ENCODE data around the gene LANCL3.

LANCL3 gene

DNA sequence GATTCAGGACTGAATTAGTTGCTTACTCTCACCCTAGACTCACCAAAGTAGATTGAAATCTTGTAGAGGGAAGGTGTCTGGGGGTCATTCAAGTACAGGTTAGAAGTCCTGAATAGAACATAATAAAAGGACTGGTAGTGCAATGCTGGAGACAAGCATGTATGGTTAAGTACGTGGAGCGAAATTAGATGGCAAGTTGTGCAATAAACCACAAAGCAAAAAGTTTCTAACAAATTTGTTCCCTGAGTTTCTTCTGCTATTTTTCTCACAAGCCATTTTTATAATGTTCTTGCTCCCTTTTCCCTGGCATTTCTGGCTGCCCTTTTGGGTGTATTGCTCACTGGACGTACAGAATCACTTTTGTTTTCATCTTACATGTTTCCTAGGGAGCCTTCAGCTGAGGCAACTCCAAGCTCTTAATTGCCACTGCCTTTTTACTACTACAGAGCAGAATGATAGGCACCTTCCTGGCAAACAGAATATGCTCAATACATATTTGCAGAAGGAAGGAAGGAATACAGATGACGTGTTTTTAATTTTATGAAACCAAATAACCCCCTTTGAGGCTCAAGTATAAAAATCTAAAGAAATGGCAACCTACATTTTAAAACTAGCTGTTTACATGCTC lies 23.4 kb downstream of the LANCL3 start:
- DNase-seq (ENCODE audit: low read depth, low spot score) = no peak
- TF ChIP-seq, protein P1, sequence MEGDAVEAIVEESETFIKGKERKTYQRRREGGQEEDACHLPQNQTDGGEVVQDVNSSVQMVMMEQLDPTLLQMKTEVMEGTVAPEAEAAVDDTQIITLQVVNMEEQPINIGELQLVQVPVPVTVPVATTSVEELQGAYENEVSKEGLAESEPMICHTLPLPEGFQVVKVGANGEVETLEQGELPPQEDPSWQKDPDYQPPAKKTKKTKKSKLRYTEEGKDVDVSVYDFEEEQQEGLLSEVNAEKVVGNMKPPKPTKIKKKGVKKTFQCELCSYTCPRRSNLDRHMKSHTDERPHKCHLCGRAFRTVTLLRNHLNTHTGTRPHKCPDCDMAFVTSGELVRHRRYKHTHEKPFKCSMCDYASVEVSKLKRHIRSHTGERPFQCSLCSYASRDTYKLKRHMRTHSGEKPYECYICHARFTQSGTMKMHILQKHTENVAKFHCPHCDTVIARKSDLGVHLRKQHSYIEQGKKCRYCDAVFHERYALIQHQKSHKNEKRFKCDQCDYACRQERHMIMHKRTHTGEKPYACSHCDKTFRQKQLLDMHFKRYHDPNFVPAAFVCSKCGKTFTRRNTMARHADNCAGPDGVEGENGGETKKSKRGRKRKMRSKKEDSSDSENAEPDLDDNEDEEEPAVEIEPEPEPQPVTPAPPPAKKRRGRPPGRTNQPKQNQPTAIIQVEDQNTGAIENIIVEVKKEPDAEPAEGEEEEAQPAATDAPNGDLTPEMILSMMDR (IDR thresholded peaks at IDR 0.05; ENCODE audit: insufficient read depth, low read length, missing control alignments) = no peak
- H3K4me3 ChIP-seq (ENCODE audit: low read depth, low read length) = no peak overlapping the region
- ChIA-PET CTCF (no interaction called here), POLR2A (no interaction called here)

DNA sequence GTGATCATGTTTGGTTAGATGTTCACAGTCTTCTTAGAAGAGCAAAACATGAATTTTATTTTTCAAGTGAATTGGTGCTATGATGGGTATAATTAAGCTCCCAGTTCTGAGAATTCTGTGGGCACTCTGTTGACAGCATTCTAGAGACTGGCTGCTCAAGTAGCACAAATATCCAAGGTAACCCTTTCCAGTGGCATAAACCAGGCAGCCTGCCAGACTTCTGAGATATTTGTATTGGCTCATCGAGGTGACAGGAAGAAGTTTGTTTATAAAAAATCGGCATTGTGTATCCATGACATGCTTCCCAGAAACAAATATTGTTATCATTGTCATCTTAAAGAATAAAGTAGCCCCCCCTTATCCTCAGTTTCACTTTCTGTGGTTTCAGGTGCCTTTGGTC lies 28.3 kb downstream of the LANCL3 start:
- TF ChIP-seq, protein P1 (IDR thresholded peaks at IDR 0.05; ENCODE audit: insufficient read depth, low read length, missing control alignments) = no peak
- no peak for DNase-seq (ENCODE audit: low read depth, low spot score)
- CTCF ChIA-PET = no interaction called here
- POLR2A ChIA-PET = no interaction called here
- H3K4me3 ChIP-seq (ENCODE audit: low read depth, low read length) = no peak overlapping the region

DNA sequence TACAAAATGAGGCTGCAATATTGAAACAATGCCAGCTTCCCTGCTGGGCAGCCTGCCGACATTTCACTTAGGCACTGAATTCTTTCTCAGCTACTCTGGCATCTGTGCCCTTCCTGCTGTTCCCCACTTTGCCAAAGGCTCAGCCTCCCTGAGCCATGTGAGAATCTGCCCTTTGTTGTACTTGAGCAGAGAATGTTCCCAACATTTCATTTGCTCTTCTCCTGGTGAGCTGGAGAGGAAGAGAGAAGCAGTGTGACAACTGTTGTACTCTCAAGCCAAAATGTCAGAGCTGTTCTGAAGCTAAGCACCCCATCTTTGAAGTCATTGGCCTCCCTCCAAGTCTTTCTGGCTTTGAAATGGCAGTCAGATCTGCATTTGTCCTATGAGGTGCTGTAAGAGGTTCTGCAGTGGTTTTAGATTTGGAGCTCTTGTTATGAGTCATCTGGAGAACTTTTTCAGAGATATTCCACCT lies 32.5 kb downstream of the LANCL3 start:
- DNase-seq (ENCODE audit: low read depth, low spot score) = no peak
- TF ChIP-seq, protein P1 (IDR thresholded peaks at IDR 0.05; ENCODE audit: insufficient read depth, low read length, missing control alignments) = no peak
- H3K4me3 ChIP-seq (ENCODE audit: low read depth, low read length) = no peak overlapping the region
- ChIA-PET POLR2A (no interaction called here), CTCF (no interaction called here)

DNA sequence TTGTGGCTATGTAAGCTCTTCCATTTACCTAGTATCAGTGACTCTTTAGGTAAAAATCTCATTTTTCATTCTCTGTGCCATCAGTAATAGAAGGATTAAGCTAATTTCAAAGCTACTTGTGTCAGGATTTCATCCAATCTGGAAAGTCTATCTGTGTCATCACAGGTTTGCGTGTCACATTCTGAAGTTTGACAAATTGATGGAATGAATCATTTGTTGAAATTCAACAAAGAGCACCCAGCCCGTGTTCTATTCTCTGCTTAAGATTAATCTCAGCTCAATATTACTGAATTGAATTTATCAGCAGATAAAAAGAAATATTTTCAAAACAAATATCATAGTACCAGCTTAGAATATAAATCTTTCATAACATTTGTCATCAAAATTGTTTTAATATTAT lies 35.8 kb downstream of the LANCL3 start:
- TF ChIP-seq, protein P1 (IDR thresholded peaks at IDR 0.05; ENCODE audit: insufficient read depth, low read length, missing control alignments) = no peak
- ChIA-PET CTCF (no interaction called here), POLR2A (no interaction called here)
- no peak for DNase-seq (ENCODE audit: low read depth, low spot score)
- no peak overlapping the region for H3K4me3 ChIP-seq (ENCODE audit: low read depth, low read length)

DNA sequence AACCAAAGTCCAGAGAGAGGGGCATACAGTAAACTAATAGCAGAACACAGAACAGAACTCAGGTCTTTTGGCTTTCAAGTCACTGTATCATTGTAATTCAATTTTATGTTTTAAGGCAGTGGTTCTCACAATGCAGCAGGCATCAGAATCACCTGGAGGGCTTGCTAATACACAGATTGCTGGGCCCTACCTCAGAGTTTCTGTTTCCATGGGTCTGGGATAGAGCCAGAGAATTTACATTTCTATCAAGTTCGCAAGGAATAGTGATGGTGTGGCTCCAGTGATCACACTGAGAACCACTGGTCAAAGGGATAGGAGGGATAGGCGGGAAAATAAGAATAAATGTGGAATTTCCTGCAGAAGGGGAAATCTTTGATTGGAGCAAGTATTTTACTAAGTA lies 36.7 kb downstream of the LANCL3 start:
- no peak overlapping the region for H3K4me3 ChIP-seq (ENCODE audit: low read depth, low read length)
- ChIA-PET CTCF (no interaction called here), POLR2A (no interaction called here)
- DNase-seq (ENCODE audit: low read depth, low spot score) = no peak
- TF ChIP-seq, protein P1 (IDR thresholded peaks at IDR 0.05; ENCODE audit: insufficient read depth, low read length, missing control alignments) = no peak

DNA sequence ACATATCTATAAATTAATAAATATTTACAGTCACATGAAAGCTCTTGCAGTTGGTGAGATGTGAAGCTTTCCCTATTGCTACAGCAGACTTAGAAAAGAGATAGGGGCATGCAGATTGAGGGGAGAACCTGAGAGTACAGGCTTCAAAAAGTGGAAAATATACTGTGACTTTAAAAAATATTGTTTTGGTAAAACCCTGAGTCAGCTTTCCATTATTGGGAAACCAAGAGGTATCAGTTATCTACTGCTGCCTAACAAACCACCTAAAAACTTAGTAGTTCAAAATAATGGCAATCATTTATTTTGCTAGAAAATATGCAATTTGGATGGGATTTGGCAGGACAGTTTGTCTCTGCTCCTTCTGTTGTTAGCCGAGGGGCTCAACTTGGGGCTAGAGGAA lies 38.3 kb downstream of the LANCL3 start:
- no peak for DNase-seq (ENCODE audit: low read depth, low spot score)
- POLR2A ChIA-PET = no interaction called here
- TF ChIP-seq, protein P1 (IDR thresholded peaks at IDR 0.05; ENCODE audit: insufficient read depth, low read length, missing control alignments) = no peak
- H3K4me3 ChIP-seq (ENCODE audit: low read depth, low read length) = no peak overlapping the region
- CTCF ChIA-PET = no interaction called here

Data from AG04449 (cell line).